Neutrophil (primary cell): ENCODE measurements around the gene CCDC13.

Source experiments
- H3K27ac ChIP-seq: fragments of 200-600 bp; sonication (generic); 2 replicates; pipeline ENCODE4 v1.5.1; 2016; ENCODE audit warnings: mild to moderate bottlenecking, moderate library complexity
- H3K27me3 ChIP-seq: fragments of 200-600 bp; sonication (generic); 2 replicates; pipeline ENCODE4 v1.6.0; 2016; ENCODE audit warnings: mild to moderate bottlenecking
- H3K36me3 ChIP-seq: fragments of 200-600 bp; sonication (generic); 2 replicates; pipeline ENCODE4 v1.5.1; 2017
- H3K4me1 ChIP-seq, 2 experiments: fragments of 200-600 bp in 1 of 2; sonication (generic) in 1 of 2; 1 replicate in 1 of 2; 2 replicates in 1 of 2; pipeline versions ENCODE4 v1.5.1 to v1.6.1; 2013 to 2016; ENCODE audit warnings: low read depth in 1 of 2, low read length in 1 of 2, mild to moderate bottlenecking in 1 of 2, moderate library complexity in 1 of 2; ENCODE audit not compliant: control insufficient read depth in 1 of 2, insufficient read depth in 1 of 2
- H3K4me3 ChIP-seq, 2 experiments: fragments of 200-600 bp in 1 of 2; sonication (generic) in 1 of 2; 1 replicate in 1 of 2; 2 replicates in 1 of 2; pipeline ENCODE4 v1.5.1; 2013 to 2016; ENCODE audit warnings: low read depth in 1 of 2, low read length in 1 of 2, mild to moderate bottlenecking in 1 of 2, moderate library complexity in 1 of 2
- H3K9me3 ChIP-seq: fragments of 200-600 bp; sonication (generic); 2 replicates; pipeline ENCODE4 v1.5.1; 2016
- CTCF ChIP-seq: fragments of 200-600 bp; sonication (generic); IDR thresholded peaks from 2 replicates; pipeline ENCODE4 v1.5.1; 2016; ENCODE audit warnings: antibody characterized with exemption

Gene CCDC13

GRCh38 chr3:42805141-42805821 lies 32.2 kb upstream of the CCDC13 start:
- H3K27ac ChIP-seq = no peak overlapping the region
- peak overlapping the region; percentile 75 to 90 for H3K4me3 ChIP-seq

GRCh38 chr3:42804831-42805132 lies 31.7 kb upstream of the CCDC13 start:
- H3K27me3 ChIP-seq = peaks cover 48% of the 10 kb centered on the region
- H3K4me3 ChIP-seq = peak overlapping the region; percentile 75 to 90
- TF ChIP-seq CTCF = no peak

More at GRCh38 chr3:42805141-42805821, 32.2 kb upstream of the CCDC13 start:
- H3K4me1 ChIP-seq = peaks cover 18 to 20% of the 10 kb centered on the region in 2 experiments
- TF ChIP-seq CTCF = no peak
- H3K36me3 ChIP-seq = no peaks in the 10 kb centered on the region
- no peaks in the 10 kb centered on the region for H3K9me3 ChIP-seq
- peaks cover 48% of the 10 kb centered on the region for H3K27me3 ChIP-seq

GRCh38 chr3:42804106-42804830 lies 31.2 kb upstream of the CCDC13 start, which contains the start of gene HIGD1A:
TSS of gene HIGD1A (minus strand) at chr3:42804490. CDS start at chr3:42794253, 10,237 bp downstream.
- Histone ChIP-seq H3K4me1 (peaks cover 18 to 20% of the 10 kb centered on the region in 2 experiments), H3K27me3 (peaks cover 48% of the 10 kb centered on the region), H3K9me3 (no peaks in the 10 kb centered on the region), H3K36me3 (no peaks in the 10 kb centered on the region), H3K27ac (peak within 1 kb of the TSS; percentile 86), H3K4me3 (peak within 1 kb of the TSS; percentile 75 to 90)
- peak; percentile 58 for TF ChIP-seq CTCF

More at GRCh38 chr3:42804831-42805132, 31.7 kb upstream of the CCDC13 start:
- Histone ChIP-seq H3K27ac (peak overlapping the region; percentile 86), H3K4me1 (peaks cover 18 to 20% of the 10 kb centered on the region in 2 experiments), H3K36me3 (no peaks in the 10 kb centered on the region), H3K9me3 (no peaks in the 10 kb centered on the region)

GRCh38 chr3:42803414-42804105 lies 30.5 kb upstream of the CCDC13 start:
- H3K4me3 ChIP-seq = peak overlapping the region; percentile 75 to 90
- H3K4me1 ChIP-seq = peaks cover 18 to 20% of the 10 kb centered on the region in 2 experiments
- no peak for TF ChIP-seq CTCF

GRCh38 chr3:42802876-42803413 lies 29.9 kb upstream of the CCDC13 start:
- peak overlapping the region; percentile 75 to 90 for H3K4me3 ChIP-seq
- H3K27ac ChIP-seq = no peak overlapping the region

More at GRCh38 chr3:42803414-42804105, 30.5 kb upstream of the CCDC13 start:
- peaks cover 47% of the 10 kb centered on the region for H3K27me3 ChIP-seq
- H3K9me3 ChIP-seq = no peaks in the 10 kb centered on the region
- no peaks in the 10 kb centered on the region for H3K36me3 ChIP-seq
- H3K27ac ChIP-seq = peak overlapping the region; percentile 86

More at GRCh38 chr3:42802876-42803413, 29.9 kb upstream of the CCDC13 start:
- Histone ChIP-seq H3K27me3 (peaks cover 41% of the 10 kb centered on the region), H3K9me3 (no peaks in the 10 kb centered on the region), H3K36me3 (no peaks in the 10 kb centered on the region), H3K4me1 (peaks cover 18 to 20% of the 10 kb centered on the region in 2 experiments)
- TF ChIP-seq CTCF = no peak
